ENCODE results near the gene LATS2. TPM values are rescaled to one million over a fixed set of nuclear protein-coding genes. Genes with fewer than 3 reads are reported as not detected.

LATS2 gene
- total and polyA plus RNA-seq, 2 of the 8 experiments (the other 6 are each of a cell fraction or from before 2014, with no cell fraction given), result 8.3 to 26.2 TPM

- H2BK12ac ChIP-seq (ENCODE audit: low read depth, low read length), result no peak overlapping the region
- H2AK5ac ChIP-seq (ENCODE audit: low read depth, low read length), result no peak overlapping the region
- no peak overlapping the region for H2BK5ac ChIP-seq (ENCODE audit: low read depth, low read length)
- H3K9me3 ChIP-seq (ENCODE audit: insufficient read depth in 2 of 2, low read depth in 1 of 2, low read length in 1 of 2), result no peaks in the 10 kb centered on the region
- H4K8ac ChIP-seq (ENCODE audit: extremely low read depth, insufficient read depth, low read length), result no peak overlapping the region
- H3K79me1 ChIP-seq (ENCODE audit: low read depth, low read length), result no peaks in the 10 kb centered on the region
- CTCF ChIA-PET (ENCODE audit: partially characterized antibody), result no interaction called here
- H4K5ac ChIP-seq (ENCODE audit: insufficient read length, low read depth, low read length), result no peak overlapping the region
- H3K14ac ChIP-seq (ENCODE audit: insufficient read length), result no peak overlapping the region
- no peak overlapping the region for H2BK120ac ChIP-seq (replicated peaks; ENCODE audit: low read depth, low read length)
- H3K9ac ChIP-seq (replicated peaks in 1 of 4; ENCODE audit: extremely low read depth in 1 of 4, low read depth in 3 of 4, low read length in 3 of 4), result no peak overlapping the region; a peak in 1 of 7 replicates
- no peak overlapping the region for H3K27ac ChIP-seq (ENCODE audit: low read depth, low read length)
- H3K56ac ChIP-seq (replicated peaks; ENCODE audit: insufficient read length, low read depth, low read length), result no peak overlapping the region
- 84% methylated on average over 4 of the region's 4 CpGs; no CpG with 5 or more reads in 1 of the 2 experiments for WGBS, 2 experiments (ENCODE audit: extremely low coverage in 1 of 2, insufficient coverage in 1 of 2, insufficient read length in 1 of 2, insufficient replicate concordance in 2 of 2, low coverage in 1 of 2, low lambda C conversion rate in 2 of 2, missing lambda C conversion rate in 1 of 2)
- no peak overlapping the region for H3K4me2 ChIP-seq (ENCODE audit: insufficient read depth in 1 of 2, low read depth in 2 of 2, low read length in 2 of 2)
- H2AFZ ChIP-seq (ENCODE audit: low read length), result no peak overlapping the region
- no peak overlapping the region for H3K23ac ChIP-seq (ENCODE audit: insufficient read length)
- POLR2A ChIA-PET (ENCODE audit: partially characterized antibody), result interaction anchor here (1.2 to 3.7 kb wide), 2 partner anchors 8 to 11 kb away, joined by 4 to 45 read pairs; partner anchors contain the start of gene LATS2
- H3K23me2 ChIP-seq (ENCODE audit: low read depth, low read length), result no peaks in the 10 kb centered on the region; the same call in 1 of the 2 replicates
- H4K91ac ChIP-seq (replicated peaks; ENCODE audit: insufficient read length, low read length), result no peak overlapping the region
- H2BK15ac ChIP-seq (ENCODE audit: low read length), result no peak overlapping the region; the same call in 1 of the 2 replicates
- no peaks in the 10 kb centered on the region for H3K36me3 ChIP-seq (ENCODE audit: control insufficient read depth in 2 of 4, insufficient read depth in 4 of 4, low read length in 3 of 4)
- peaks cover 3 to 6% (median 4%) of the 10 kb centered on the region in 4 experiments; a peak in 5 of 7 replicates for H3K4me1 ChIP-seq (replicated peaks in 1 of 4; ENCODE audit: control insufficient read depth in 3 of 4, insufficient read depth in 4 of 4, low read length in 3 of 4)
- no peaks in the 10 kb centered on the region; a peak in 1 of 7 replicates for H3K27me3 ChIP-seq (replicated peaks in 1 of 4; ENCODE audit: control insufficient read depth in 3 of 4, extremely low read depth in 1 of 4, insufficient read depth in 3 of 4, low read length in 3 of 4)
- FAIRE-seq (no peak), DNase-seq (ENCODE audit: low read depth in 1 of 2, low spot score in 2 of 2) (no peak)
- H3K4ac ChIP-seq (replicated peaks; ENCODE audit: insufficient read length, low read depth, low read length), result no peak overlapping the region
- H3K79me2 ChIP-seq (ENCODE audit: control insufficient read depth in 1 of 2, insufficient read depth in 2 of 2, low read length in 2 of 2), result no peaks in the 10 kb centered on the region
- H4K20me1 ChIP-seq (replicated peaks in 1 of 2; ENCODE audit: control insufficient read depth in 1 of 2, insufficient read depth in 2 of 2, low read length in 2 of 2), result no peaks in the 10 kb centered on the region
- no peak overlapping the region for H3K4me3 ChIP-seq (ENCODE audit: extremely low read depth in 1 of 4, insufficient read depth in 2 of 4, low read depth in 3 of 4, low read length in 4 of 4)
- H2BK20ac ChIP-seq (ENCODE audit: low read length), result no peak overlapping the region
- no peak overlapping the region for H3K18ac ChIP-seq (ENCODE audit: extremely low read depth, low read length)
- no peak for TF ChIP-seq RBBP5 (IDR thresholded peaks at IDR 0.05; ENCODE audit: borderline replicate concordance, low read depth, low read length)
- no peak for TF ChIP-seq KDM5A (IDR thresholded peaks at IDR 0.05; ENCODE audit: low read length)
- TF ChIP-seq TEAD4 (IDR thresholded peaks at IDR 0.05; ENCODE audit: low read depth, low read length), result no peak
- no peak for TF ChIP-seq BCL11A (IDR thresholded peaks at IDR 0.05; ENCODE audit: low read depth in 2 of 2, low read length in 2 of 2)
- TF ChIP-seq MAFK (IDR thresholded peaks at IDR 0.05; ENCODE audit: low read depth, low read length), result no peak
- no peak for TF ChIP-seq FOSL1 (IDR thresholded peaks at IDR 0.05; ENCODE audit: insufficient read depth, low read depth, low read length)
- no peak for TF ChIP-seq TAF7 (optimal IDR thresholded peaks at IDR 0.05; ENCODE audit: borderline replicate concordance, low read depth, low read length)
- no peak for TF ChIP-seq BACH1 (IDR thresholded peaks at IDR 0.05; ENCODE audit: low read length)
- TF ChIP-seq EZH2 (IDR thresholded peaks at IDR 0.05; ENCODE audit: low read depth, low read length, severe bottlenecking), result no peak
- TF ChIP-seq TBP (IDR thresholded peaks at IDR 0.05; ENCODE audit: low read depth, low read length), result no peak
- no peak for TF ChIP-seq POLR2AphosphoS5 (IDR thresholded peaks at IDR 0.05; ENCODE audit: low read depth, low read length)
- TF ChIP-seq MAX (IDR thresholded peaks at IDR 0.05), result no peak
- TF ChIP-seq EGR1 (IDR thresholded peaks at IDR 0.05; ENCODE audit: borderline replicate concordance, low read depth, low read length), result no peak
- TF ChIP-seq RFX5 (IDR thresholded peaks at IDR 0.05; ENCODE audit: borderline replicate concordance, low read depth, low read length), result no peak
- no peak for TF ChIP-seq YY1 (IDR thresholded peaks at IDR 0.05; ENCODE audit: low read depth, low read length)
These were observed 9.6 kb upstream of the LATS2 start for GRCh38 chr13:21071015-21071414.
